ENCODE measurements around the gene RPS19. TPM values are rescaled to one million over a fixed set of nuclear protein-coding genes. Genes with fewer than 3 reads are reported as not detected.

Gene RPS19
- total RNA-seq, result 493 and 1,059 TPM in 2 replicates

DNA sequence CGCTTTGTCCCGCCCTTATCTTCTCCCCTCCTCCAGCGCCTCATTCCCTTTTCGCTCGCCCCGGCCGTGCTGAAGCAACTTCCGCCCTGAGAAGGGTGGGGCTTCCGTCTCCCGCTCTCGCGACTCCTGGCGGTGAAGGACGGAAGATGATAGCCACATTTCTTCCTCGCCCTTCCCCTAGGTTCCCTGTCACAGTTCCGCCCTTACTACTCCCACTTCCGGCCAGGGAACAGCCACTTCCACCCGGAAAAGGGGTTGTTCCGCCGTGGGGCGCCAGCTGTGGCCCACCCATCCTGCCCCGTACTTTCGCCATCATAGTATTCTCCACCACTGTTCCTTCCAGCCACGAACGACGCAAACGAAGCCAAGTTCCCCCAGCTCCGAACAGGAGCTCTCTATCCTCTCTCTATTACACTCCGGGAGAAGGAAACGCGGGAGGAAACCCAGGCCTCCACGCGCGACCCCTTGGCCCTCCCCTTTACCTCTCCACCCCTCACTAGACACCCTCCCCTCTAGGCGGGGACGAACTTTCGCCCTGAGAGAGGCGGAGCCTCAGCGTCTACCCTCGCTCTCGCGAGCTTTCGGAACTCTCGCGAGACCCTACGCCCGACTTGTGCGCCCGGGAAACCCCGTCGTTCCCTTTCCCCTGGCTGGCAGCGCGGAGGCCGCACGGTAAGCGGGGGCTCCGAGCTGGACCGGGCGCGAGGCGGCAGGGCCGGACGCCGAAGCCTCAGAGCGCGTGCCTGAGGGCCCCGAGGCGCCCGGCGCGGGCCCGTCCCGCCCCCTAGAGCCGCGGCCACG, at the start of gene RPS19:
RPS19 (plus strand) TSS at position 638 of the 801 bp plus-strand sequence. CDS start 520 bp downstream, outside the sequence.

GRCh38 chr19:41844601-41845000, 15.5 kb upstream of the RPS19 start, which contains the start of gene LYPD4:
TSS of gene LYPD4 (minus strand) at chr19:41844683. CDS start at chr19:41839285, 5,398 bp downstream.

DNA sequence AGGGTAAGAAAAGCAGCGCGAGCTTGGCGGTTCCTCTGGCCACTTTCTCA, 15.2 kb upstream of the RPS19 start, which contains the start of gene DMRTC2:
DMRTC2 (plus strand) TSS at position 42 of the 50 bp plus-strand sequence. CDS start 2,387 bp downstream, outside the sequence.

GRCh38 chr19:41876847-41877832, 17.1 kb downstream of the RPS19 start, which contains the start of gene CD79A:
TSS of gene CD79A (plus strand) at chr19:41877279. CDS start at chr19:41877305, 26 bp downstream.

GRCh38 chr19:41882568-41883462, 22.8 kb downstream of the RPS19 start, which contains the start of gene ARHGEF1:
TSS of gene ARHGEF1 (plus strand) at chr19:41883184. CDS start at chr19:41888083, 4,899 bp downstream.

Other genes starting within 250 kb of the RPS19 start
- gene CEACAM4, start 233.2 kb upstream of the RPS19 start, total RNA-seq, result not detected in 2 replicates
- 0.33 and 1.9 TPM in 2 replicates for gene CEACAM7, start 172.0 kb upstream of the RPS19 start, total RNA-seq
- gene CEACAM5, start 151.6 kb upstream of the RPS19 start, total RNA-seq, result not detected in 2 replicates
- not detected in 2 replicates for gene CEACAM6, start 104.7 kb upstream of the RPS19 start, total RNA-seq
- gene CEACAM3, start 63.7 kb upstream of the RPS19 start, total RNA-seq, result not detected in 2 replicates
- gene LYPD4, start 15.6 kb upstream of the RPS19 start, total RNA-seq, result not detected in 2 replicates
- gene DMRTC2, start 15.2 kb upstream of the RPS19 start, total RNA-seq, result not detected in 2 replicates
- 0.09 and 0.11 TPM in 2 replicates for gene CD79A, start 17.0 kb downstream of the RPS19 start, total RNA-seq
- gene ARHGEF1, start 22.9 kb downstream of the RPS19 start, total RNA-seq, result 31.5 and 34.1 TPM in 2 replicates
- not detected in 2 replicates for gene ERFL, start 68.2 kb downstream of the RPS19 start, total RNA-seq
- gene RABAC1, start 99.1 kb downstream of the RPS19 start, total RNA-seq, result 86.5 and 158 TPM in 2 replicates
- gene ATP1A3, start 134.0 kb downstream of the RPS19 start, total RNA-seq, result not detected in 2 replicates
- not detected in 2 replicates for gene GRIK5, start 210.0 kb downstream of the RPS19 start, total RNA-seq
- gene ZNF574, start 215.9 kb downstream of the RPS19 start, total RNA-seq, result 8.2 and 9.7 TPM in 2 replicates

Measured in dermis lymphatic vessel endothelial cell (primary cell).